ENCODE measurements around the gene TBCCD1. TPM values are rescaled to one million over a fixed set of nuclear protein-coding genes. Genes with fewer than 3 reads are reported as not detected.
A peak's percentile ranks its signal among the peaks of the same experiment; 100 is the strongest.
"Not testable (repeated sequence)": the region's sequence is repeated elsewhere in the genome, so short reads cannot be mapped to it uniquely, and the experiment has no call there.

TBCCD1 gene
- total RNA-seq, 2 experiments from 2014 or later: 14.3 to 14.6 TPM

DNA sequence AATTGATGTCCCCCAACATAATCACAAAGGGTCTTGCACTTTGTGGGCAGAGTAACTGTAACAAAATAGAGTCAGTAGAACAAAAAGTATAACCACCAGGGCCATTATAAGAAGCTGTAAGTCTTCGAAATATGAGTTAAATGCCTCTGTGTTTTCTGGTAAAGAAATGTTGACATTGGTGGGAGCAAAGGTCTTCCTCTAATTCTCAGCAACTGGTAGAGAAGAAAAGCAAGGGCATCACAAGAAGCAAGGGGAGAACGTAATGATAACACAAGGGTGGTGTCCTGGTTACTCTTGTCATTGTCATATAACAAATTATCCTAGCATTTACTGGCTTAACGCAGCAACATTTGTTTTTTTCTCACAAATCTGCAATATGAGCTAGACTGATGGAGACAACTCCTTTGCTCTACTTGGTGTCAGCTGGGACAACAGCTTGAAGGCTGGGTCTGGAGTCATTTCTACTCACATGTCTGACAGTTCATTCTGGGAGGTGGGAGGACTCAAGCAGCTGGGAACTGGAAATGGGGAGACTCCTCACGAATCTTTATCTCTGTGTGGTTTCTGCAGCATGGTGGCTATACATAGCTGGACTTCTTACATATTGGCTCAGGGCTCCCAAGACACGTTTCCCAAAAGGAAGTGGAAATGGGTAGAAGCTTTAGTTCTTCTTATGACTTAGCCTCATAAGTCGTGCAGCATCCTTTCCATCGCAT, 23.6 kb upstream of the TBCCD1 start:
- H3K36me3 Mint-ChIP-seq (ENCODE audit: low read depth): peaks cover 3% of the 10 kb centered on the region
- POLR2A ChIA-PET: no interaction called here
- H3K4me1 Mint-ChIP-seq: peaks cover 21% of the 10 kb centered on the region
- H3K4me3 Mint-ChIP-seq: no peak overlapping the region
- CTCF ChIA-PET: interaction anchor here (0.8 to 1.6 kb wide), 6 partner anchors 9 to 26 kb away, joined by 3 to 5 read pairs (median 4); partner anchors contain the start of gene DNAJB11
- no peak for DNase-seq
- H3K27me3 Mint-ChIP-seq: no peaks in the 10 kb centered on the region
- no peaks in the 10 kb centered on the region for H3K9me3 Mint-ChIP-seq
- H3K27ac Mint-ChIP-seq: no peak overlapping the region

GRCh38 chr3:186589856-186590579, 22.9 kb upstream of the TBCCD1 start:
- H3K27ac Mint-ChIP-seq: no peak overlapping the region
- DNase-seq: no peak
- H3K27me3 Mint-ChIP-seq: no peaks in the 10 kb centered on the region
- POLR2A ChIA-PET: no interaction called here
- H3K4me1 Mint-ChIP-seq: peaks cover 21% of the 10 kb centered on the region
- peaks cover 9% of the 10 kb centered on the region for H3K36me3 Mint-ChIP-seq (ENCODE audit: low read depth)
- H3K4me3 Mint-ChIP-seq: no peak overlapping the region
- CTCF ChIA-PET: interaction anchor here (0.8 to 1.6 kb wide), 3 partner anchors 10 to 24 kb away, joined by 3 to 4 read pairs (median 4); no protein-coding TSS in a partner anchor
- H3K9me3 Mint-ChIP-seq: no peaks in the 10 kb centered on the region

DNA sequence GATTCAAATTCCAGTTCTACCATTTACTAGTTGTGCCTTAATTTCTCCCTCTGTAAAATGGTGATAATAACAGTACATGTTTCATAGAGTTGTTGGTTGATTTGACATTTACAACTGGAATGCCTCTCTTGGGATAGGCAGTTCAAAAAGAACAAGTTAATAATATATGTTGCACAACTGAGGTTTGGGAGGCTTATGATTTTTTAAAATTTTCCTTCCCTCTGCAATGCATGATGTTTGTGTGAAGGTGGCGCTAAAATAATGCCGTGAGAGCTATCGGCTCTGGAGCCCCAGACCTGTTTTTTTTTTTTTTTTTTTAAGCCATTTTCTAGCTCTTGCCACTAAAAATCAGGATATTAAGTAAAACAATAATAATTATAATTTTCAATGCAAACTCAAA, 22.0 kb upstream of the TBCCD1 start:
- Mint-ChIP-seq H3K4me3 (no peak overlapping the region), H3K9me3 (no peaks in the 10 kb centered on the region), H3K36me3 (ENCODE audit: low read depth) (peaks cover 17% of the 10 kb centered on the region), H3K27me3 (no peaks in the 10 kb centered on the region), H3K27ac (peak overlapping the region; percentile 7), H3K4me1 (peaks cover 21% of the 10 kb centered on the region)
- DNase-seq: no peak
- ChIA-PET CTCF (interaction anchor here (0.6 to 0.7 kb wide), 2 partner anchors 592 to 767 kb away, joined by 4 to 5 read pairs; no protein-coding TSS in a partner anchor), POLR2A (no interaction called here)

DNA sequence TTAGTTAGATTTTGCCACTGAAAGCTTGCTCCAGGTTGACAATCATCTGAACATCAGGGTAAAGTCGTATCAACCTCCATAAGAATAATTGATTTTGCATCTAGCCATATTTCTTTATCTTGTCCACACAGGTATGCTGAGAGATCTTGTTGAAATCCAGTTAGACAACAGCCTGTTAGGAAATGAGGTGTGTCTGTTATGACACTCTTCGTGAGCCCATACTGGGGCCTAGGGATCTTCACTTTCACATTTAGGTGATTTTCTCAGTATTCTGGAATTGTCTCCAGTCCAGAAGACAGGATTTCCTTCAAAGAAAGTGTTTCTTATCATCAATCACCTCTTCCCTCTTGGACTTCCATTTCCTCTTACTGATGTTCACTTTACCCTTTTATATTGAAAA, 21.5 kb upstream of the TBCCD1 start:
- no peak overlapping the region for H3K4me3 Mint-ChIP-seq
- H3K9me3 Mint-ChIP-seq: no peaks in the 10 kb centered on the region
- DNase-seq: no peak
- CTCF ChIA-PET: interaction anchor here (0.6 to 0.7 kb wide), 2 partner anchors 591 to 766 kb away, joined by 4 to 5 read pairs; no protein-coding TSS in a partner anchor
- H3K27me3 Mint-ChIP-seq: no peaks in the 10 kb centered on the region
- POLR2A ChIA-PET: no interaction called here
- peaks cover 18% of the 10 kb centered on the region for H3K36me3 Mint-ChIP-seq (ENCODE audit: low read depth)
- H3K4me1 Mint-ChIP-seq: peaks cover 21% of the 10 kb centered on the region
- peak overlapping the region; percentile 7 for H3K27ac Mint-ChIP-seq

- ChIA-PET CTCF (interaction anchor here (0.6 to 1.9 kb wide), 4 partner anchors 10 to 139 kb away, joined by 3 to 6 read pairs (median 4); partner anchors contain the start of gene DNAJB11), POLR2A (no interaction called here)
- no peak overlapping the region for H3K4me3 Mint-ChIP-seq
- H3K4me1 Mint-ChIP-seq: peaks cover 21% of the 10 kb centered on the region
- peaks cover 24% of the 10 kb centered on the region for H3K36me3 Mint-ChIP-seq (ENCODE audit: low read depth)
- no peak for DNase-seq
- H3K27ac Mint-ChIP-seq: no peak overlapping the region
- H3K9me3 Mint-ChIP-seq: no peaks in the 10 kb centered on the region
- no peaks in the 10 kb centered on the region for H3K27me3 Mint-ChIP-seq
Measured at GRCh38 chr3:186587183-186587582, 20.0 kb upstream of the TBCCD1 start.

- Mint-ChIP-seq H3K4me1 (peaks cover 21% of the 10 kb centered on the region), H3K36me3 (ENCODE audit: low read depth) (peaks cover 25% of the 10 kb centered on the region)
- POLR2A ChIA-PET, H3K27me3 Mint-ChIP-seq, H3K4me3 Mint-ChIP-seq, H3K27ac Mint-ChIP-seq, H3K9me3 Mint-ChIP-seq, DNase-seq: not testable (repeated sequence)
- CTCF ChIA-PET: interaction anchor here (0.5 to 1.9 kb wide), 4 partner anchors 15 to 766 kb away, joined by 3 to 6 read pairs (median 4); partner anchors contain the start of gene DNAJB11
Measured at GRCh38 chr3:186586245-186586644, 19.1 kb upstream of the TBCCD1 start.

GRCh38 chr3:186583831-186584230, 16.7 kb upstream of the TBCCD1 start:
- Mint-ChIP-seq H3K36me3 (ENCODE audit: low read depth) (peaks cover 32% of the 10 kb centered on the region), H3K9me3 (no peaks in the 10 kb centered on the region), H3K4me3 (no peak overlapping the region), H3K27ac (no peak overlapping the region), H3K27me3 (no peaks in the 10 kb centered on the region), H3K4me1 (peaks cover 7% of the 10 kb centered on the region)
- POLR2A ChIA-PET: no interaction called here
- DNase-seq: no peak
- CTCF ChIA-PET: interaction anchor here (1.8 to 3.3 kb wide), 3 partner anchors 12 to 33 kb away, joined by 5 to 9 read pairs (median 7); no protein-coding TSS in a partner anchor

DNA sequence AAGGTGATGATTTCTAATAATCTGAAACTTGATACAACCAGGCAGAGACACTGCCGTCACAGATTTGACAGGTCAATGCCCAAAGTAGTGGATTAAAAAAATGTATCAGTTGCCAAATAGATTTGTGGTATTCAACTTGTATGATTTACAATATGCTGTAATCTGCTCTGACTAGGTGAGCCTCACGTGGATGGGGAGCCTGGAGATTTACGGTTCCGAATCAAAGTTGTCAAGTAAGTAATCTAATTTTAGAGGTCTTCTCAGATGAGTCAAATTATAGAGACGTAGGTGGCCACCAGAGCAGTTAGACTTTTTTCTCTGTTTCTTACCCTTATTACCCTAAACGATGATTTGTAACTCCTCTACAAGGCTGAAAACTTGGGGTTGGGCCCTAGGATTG, 15.4 kb upstream of the TBCCD1 start:
- DNase-seq: no peak
- peaks cover 41% of the 10 kb centered on the region for H3K36me3 Mint-ChIP-seq (ENCODE audit: low read depth)
- H3K4me3 Mint-ChIP-seq: no peak overlapping the region
- no peaks in the 10 kb centered on the region for H3K9me3 Mint-ChIP-seq
- no peak overlapping the region for H3K27ac Mint-ChIP-seq
- no peaks in the 10 kb centered on the region for H3K27me3 Mint-ChIP-seq
- CTCF ChIA-PET: interaction anchor here (0.8 to 3.3 kb wide), 4 partner anchors 12 to 340 kb away, joined by 3 to 7 read pairs (median 4); partner anchors contain the start of gene DNAJB11
- peaks cover 1% of the 10 kb centered on the region for H3K4me1 Mint-ChIP-seq
- POLR2A ChIA-PET: no interaction called here

DNA sequence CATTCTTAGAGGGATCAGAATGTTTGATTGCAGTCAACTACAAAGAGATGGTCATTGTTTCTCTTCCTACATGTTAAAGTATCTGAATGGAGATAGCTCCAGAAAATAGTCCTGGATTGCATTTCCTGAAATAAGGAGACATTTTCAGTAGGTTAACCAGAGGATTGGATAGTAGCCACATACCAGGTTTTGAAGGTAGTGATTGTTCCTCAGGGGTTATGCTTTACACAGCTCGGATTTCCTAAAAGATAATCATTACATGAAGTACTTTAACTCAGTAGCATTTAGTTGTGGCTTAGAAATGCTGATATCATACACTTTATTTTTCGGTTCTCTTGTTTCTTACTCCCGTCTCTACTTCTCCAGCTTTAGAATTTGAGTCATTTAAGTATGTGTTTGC, 13.6 kb upstream of the TBCCD1 start:
- ChIA-PET POLR2A (no interaction called here), CTCF (interaction anchor here (0.6 to 1.6 kb wide), 4 partner anchors 10 to 36 kb away, joined by 3 to 5 read pairs (median 4); partner anchors contain the start of gene DNAJB11)
- Mint-ChIP-seq H3K27me3 (no peaks in the 10 kb centered on the region), H3K36me3 (ENCODE audit: low read depth) (peaks cover 49% of the 10 kb centered on the region), H3K9me3 (no peaks in the 10 kb centered on the region), H3K4me1 (peaks cover 4% of the 10 kb centered on the region), H3K27ac (no peak overlapping the region), H3K4me3 (no peak overlapping the region)
- no peak for DNase-seq

DNA sequence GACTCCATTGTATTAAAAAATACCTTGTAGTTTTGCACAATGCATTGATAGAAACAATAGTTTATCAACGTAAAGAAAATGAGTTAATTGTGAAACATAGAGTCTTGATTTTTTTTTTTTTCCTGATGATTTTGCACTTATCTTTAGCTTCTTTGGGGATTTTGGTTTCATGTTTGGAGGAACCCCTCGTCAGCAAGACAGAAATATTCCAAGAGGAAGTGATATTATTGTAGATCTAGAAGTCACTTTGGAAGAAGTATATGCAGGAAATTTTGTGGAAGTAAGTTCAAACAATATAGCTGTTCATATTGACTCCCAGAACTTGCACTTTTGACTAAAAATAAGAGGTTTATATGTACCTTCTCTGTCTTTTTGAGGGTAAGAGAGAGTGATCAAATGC, 10.4 kb upstream of the TBCCD1 start:
- H3K4me3 Mint-ChIP-seq: no peak overlapping the region
- H3K27me3 Mint-ChIP-seq: no peaks in the 10 kb centered on the region
- no peak overlapping the region for H3K27ac Mint-ChIP-seq
- ChIA-PET CTCF (interaction anchor here (0.6 to 1.4 kb wide), 2 partner anchors 39 to 333 kb away, joined by 3 read pairs; no protein-coding TSS in a partner anchor), POLR2A (no interaction called here)
- no peak for DNase-seq
- H3K9me3 Mint-ChIP-seq: no peaks in the 10 kb centered on the region
- peaks cover 45% of the 10 kb centered on the region for H3K36me3 Mint-ChIP-seq (ENCODE audit: low read depth)
- peaks cover 23% of the 10 kb centered on the region for H3K4me1 Mint-ChIP-seq

- Mint-ChIP-seq H3K4me1 (peaks cover 63% of the 10 kb centered on the region), H3K9me3 (no peaks in the 10 kb centered on the region), H3K4me3 (peak overlapping the region; percentile 89), H3K27ac (peak overlapping the region; percentile 100), H3K27me3 (no peaks in the 10 kb centered on the region), H3K36me3 (ENCODE audit: low read depth) (peaks cover 26% of the 10 kb centered on the region)
- no peak for DNase-seq
- POLR2A ChIA-PET: interaction anchor here (0.6 kb wide), 1 partner anchor 214 kb away, joined by 3 read pairs; no protein-coding TSS in a partner anchor
- CTCF ChIA-PET: interaction anchor here (1.6 to 2.5 kb wide), 4 partner anchors 9 to 628 kb away, joined by 5 to 8 read pairs (median 6); no protein-coding TSS in a partner anchor
Measured at GRCh38 chr3:186571644-186572013, 4.5 kb upstream of the TBCCD1 start.

DNA sequence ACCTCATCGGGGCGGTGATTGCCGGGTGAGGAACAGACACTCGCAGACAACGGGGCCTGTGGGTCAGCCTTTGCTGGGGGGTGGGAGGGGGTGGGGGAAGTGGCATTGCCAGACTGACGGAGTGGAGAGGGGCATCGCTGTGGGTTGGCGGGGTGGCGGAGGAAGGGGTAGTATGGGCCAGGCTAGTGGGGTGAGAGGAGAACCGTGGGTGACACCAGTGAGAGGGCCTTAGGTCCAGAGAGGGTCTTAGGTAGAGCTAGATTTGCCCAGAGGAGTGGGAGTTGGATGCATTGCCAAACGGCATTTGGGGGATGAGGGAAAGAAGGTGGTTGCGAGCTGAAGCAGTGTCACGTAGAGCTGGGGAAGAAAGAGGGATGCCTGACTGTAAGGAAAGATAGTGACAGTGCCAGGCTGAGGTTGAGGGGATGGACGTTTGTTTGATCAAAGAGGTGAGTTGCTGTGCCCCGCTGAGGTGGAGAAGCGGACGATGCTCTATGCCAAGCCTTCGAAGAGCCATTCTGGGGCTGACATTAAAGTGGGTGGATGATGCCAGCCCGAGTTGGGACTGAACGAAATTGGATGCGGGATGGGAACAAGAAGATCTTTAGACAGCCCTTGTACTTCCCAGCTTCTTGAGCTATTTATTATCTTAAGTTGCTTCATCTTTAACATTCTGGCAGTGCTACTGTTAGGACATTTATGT, 4.0 kb upstream of the TBCCD1 start:
- Mint-ChIP-seq H3K27me3 (no peaks in the 10 kb centered on the region), H3K9me3 (no peaks in the 10 kb centered on the region), H3K4me3 (peak overlapping the region; percentile 89), H3K4me1 (peaks cover 69% of the 10 kb centered on the region), H3K27ac (peak overlapping the region; percentile 100), H3K36me3 (ENCODE audit: low read depth) (peaks cover 20% of the 10 kb centered on the region)
- no peak for DNase-seq
- CTCF ChIA-PET: interaction anchor here (1.0 to 2.5 kb wide), 7 partner anchors 10 to 627 kb away, joined by 3 to 8 read pairs (median 5); no protein-coding TSS in a partner anchor
- POLR2A ChIA-PET: interaction anchor here (0.6 kb wide), 1 partner anchor 25 kb away, joined by 3 read pairs; no protein-coding TSS in a partner anchor
